ENCODE results near the gene TNFSF12.

Gene TNFSF12, protein sequence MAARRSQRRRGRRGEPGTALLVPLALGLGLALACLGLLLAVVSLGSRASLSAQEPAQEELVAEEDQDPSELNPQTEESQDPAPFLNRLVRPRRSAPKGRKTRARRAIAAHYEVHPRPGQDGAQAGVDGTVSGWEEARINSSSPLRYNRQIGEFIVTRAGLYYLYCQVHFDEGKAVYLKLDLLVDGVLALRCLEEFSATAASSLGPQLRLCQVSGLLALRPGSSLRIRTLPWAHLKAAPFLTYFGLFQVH

DNA sequence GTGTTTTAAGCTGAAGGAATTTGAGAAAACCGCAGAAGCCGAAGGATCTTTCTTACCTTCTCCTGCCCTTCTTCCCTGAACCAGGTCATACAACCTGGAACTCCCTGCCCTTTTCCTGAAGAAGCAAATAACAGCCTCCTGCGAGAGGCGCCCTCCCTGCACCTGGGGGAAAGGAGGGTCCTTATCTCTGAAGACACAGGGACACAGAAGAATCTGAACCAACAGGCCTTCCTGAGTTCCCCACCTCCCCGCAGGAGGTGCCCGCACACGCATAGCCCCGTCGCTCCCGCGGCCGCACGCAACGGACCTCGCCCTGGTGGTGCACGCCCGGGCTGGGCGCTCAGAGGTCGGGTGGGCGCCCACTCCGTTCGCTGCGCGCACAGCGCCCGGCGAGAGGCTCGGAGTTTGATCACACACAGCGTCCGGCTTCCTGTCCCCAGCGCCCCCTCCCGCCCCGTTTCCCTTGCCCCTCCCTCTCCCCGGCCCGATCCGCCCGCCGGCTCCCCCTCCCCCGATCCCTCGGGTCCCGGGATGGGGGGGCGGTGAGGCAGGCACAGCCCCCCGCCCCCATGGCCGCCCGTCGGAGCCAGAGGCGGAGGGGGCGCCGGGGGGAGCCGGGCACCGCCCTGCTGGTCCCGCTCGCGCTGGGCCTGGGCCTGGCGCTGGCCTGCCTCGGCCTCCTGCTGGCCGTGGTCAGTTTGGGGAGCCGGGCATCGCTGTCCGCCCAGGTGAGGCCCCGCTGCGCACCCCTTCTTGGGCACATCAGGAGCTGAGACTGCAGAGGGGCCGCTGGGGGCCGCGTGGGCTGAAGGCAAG, at the start of gene TNFSF12:
TSS of gene TNFSF12 (plus strand) at position 474 of the 816 bp plus-strand sequence. CDS start at position 570, 96 bp downstream.
- in situ Hi-C loops (cut with MboI; ENCODE audit: low sequenced_read_pairs), result no loop called here

DNA sequence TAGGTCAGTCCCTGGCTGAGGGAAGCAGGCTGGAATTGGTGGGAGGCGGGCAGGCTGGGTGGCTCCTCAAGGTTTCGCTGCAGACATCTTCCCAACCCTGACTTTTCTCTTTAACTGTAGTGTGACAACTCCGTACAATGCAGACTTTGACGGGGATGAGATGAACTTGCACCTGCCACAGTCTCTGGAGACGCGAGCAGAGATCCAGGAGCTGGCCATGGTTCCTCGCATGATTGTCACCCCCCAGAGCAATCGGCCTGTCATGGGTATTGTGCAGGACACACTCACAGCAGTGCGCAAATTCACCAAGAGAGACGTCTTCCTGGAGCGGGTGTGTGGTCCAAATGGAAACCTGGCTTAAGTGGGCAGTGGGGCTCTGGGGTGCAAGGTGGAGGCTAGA, 49.7 kb upstream of the TNFSF12 start:
- in situ Hi-C loops (cut with MboI; ENCODE audit: low sequenced_read_pairs), result no loop called here

DNA sequence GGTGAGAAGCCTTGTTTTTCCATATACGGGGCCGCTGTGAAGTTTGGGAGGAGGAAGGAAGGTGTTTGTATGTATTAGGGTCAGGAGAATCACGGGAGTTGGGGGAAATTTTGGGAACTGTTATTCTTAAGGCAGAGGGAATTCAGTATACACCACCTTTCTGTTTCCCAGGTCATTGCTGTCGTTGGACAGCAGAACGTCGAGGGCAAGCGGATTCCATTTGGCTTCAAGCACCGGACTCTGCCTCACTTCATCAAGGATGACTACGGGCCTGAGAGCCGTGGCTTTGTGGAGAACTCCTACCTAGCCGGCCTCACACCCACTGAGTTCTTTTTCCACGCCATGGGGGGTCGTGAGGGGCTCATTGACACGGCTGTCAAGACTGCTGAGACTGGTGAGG, 47.1 kb upstream of the TNFSF12 start:
- in situ Hi-C loops (cut with MboI; ENCODE audit: low sequenced_read_pairs), result no loop called here

DNA sequence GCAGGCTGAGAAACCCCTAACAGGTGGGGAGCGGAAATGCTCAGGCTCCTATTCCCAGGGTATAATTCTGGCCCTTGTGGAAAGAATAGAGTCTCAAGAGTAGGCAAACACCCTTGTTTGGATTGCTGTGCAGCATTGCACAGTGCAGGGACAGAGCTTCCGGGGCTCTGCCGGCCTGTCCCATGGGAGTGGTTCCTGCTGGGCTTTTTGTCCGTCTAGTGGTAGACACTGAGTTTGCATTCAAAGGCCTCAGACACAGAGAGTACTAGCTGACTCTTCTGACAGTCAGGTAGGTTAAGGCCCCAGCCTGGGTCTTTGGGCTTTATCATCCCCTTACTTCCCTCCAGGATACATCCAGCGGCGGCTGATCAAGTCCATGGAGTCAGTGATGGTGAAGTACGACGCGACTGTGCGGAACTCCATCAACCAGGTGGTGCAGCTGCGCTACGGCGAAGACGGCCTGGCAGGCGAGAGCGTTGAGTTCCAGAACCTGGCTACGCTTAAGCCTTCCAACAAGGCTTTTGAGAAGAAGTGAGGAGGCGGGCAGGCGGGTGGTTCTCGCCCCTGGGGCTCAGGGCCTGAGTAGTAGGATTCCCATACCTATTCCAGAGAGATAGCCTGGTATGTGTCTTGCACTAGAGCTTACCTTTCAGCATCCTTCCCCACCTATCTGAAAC, 46.5 kb upstream of the TNFSF12 start:
- in situ Hi-C loops (cut with MboI; ENCODE audit: low sequenced_read_pairs), result no loop called here

DNA sequence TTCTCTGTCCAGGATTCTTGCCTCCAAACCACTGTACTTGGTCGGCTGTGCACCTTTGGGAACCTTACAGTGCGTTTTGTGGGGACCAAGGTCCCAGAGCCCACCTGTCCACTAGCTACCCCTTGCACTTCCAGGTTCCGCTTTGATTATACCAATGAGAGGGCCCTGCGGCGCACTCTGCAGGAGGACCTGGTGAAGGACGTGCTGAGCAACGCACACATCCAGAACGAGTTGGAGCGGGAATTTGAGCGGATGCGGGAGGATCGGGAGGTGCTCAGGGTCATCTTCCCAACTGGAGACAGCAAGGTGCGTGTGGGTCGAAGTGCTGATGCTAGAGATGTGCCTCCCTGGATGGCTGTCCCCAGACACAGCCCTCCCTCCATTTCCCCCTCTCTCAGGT, 45.9 kb upstream of the TNFSF12 start:
- in situ Hi-C loops (cut with MboI; ENCODE audit: low sequenced_read_pairs), result no loop called here

DNA sequence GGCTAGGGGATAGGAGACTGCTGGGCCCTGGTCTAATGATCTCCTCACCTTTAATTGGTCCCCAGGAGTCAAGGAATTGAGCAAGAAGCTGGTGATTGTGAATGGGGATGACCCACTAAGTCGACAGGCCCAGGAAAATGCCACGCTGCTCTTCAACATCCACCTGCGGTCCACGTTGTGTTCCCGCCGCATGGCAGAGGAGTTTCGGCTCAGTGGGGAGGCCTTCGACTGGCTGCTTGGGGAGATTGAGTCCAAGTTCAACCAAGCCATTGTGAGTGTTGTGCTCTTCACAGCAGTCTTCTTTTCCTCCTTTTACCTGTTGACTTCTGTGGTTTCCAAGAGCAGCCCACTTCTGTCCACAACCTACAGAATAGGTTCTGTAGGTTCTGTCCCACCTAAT, 45.3 kb upstream of the TNFSF12 start:
- in situ Hi-C loops (cut with MboI; ENCODE audit: low sequenced_read_pairs), result no loop called here

DNA sequence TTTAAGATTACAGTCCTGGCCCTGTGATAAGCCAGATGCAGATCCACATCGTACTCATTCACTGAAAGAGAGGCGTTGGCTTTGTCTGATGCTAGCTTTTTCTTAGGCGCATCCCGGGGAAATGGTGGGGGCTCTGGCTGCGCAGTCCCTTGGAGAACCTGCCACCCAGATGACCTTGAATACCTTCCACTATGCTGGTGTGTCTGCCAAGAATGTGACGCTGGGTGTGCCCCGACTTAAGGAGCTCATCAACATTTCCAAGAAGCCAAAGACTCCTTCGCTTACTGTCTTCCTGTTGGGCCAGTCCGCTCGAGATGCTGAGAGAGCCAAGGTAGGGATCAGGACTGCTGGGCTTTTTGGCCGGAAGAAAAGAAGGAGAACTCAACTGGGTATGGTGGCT, 40.7 kb upstream of the TNFSF12 start:
- in situ Hi-C loops (cut with MboI; ENCODE audit: low sequenced_read_pairs), result no loop called here

DNA sequence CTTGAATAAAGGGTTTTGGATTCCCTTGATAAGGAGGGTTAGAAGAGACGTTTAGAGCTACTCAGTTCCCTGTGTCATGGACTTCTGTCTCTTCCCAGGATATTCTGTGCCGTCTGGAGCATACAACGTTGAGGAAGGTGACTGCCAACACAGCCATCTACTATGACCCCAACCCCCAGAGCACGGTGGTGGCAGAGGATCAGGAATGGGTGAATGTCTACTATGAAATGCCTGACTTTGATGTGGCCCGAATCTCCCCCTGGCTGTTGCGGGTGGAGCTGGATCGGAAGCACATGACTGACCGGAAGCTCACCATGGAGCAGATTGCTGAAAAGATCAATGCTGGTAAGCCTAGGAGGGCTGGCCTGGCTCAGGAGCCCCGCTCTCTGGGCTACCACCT, 40.0 kb upstream of the TNFSF12 start:
- in situ Hi-C loops (cut with MboI; ENCODE audit: low sequenced_read_pairs), result no loop called here

DNA sequence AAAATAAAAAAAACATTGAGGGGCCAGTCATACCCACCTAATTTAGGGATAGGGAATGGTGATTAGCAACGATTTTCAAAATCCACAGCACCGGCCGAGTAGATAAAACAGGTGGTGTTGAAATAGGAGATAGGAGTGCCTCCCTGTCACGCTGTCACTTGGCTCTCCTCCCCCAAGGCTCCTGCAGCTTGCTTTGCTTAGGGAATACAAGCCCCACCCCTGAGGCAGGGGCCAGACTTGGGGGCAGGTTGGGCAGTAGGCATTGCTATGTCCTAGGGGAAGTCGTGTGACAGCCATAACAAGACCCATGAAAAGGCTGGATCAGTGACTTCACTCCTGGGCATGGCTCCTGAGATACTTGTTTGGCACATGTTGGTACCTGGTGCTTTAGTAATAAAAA, 38.9 kb upstream of the TNFSF12 start:
- in situ Hi-C loops (cut with MboI; ENCODE audit: low sequenced_read_pairs), result no loop called here

DNA sequence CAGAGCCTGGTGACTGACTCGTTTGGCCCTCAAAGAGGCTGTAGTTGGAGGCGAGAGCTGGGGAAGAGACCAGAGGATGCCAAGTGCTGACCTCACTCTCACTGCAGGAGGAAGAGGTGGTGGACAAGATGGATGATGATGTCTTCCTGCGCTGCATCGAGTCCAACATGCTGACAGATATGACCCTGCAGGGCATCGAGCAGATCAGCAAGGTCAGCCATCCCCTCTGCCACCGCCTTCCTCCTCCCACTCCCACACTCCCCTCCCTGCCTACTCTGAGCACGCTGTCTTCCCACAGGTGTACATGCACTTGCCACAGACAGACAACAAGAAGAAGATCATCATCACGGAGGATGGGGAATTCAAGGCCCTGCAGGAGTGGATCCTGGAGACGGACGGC, 37.8 kb upstream of the TNFSF12 start:
- in situ Hi-C loops (cut with MboI; ENCODE audit: low sequenced_read_pairs), result no loop called here

DNA sequence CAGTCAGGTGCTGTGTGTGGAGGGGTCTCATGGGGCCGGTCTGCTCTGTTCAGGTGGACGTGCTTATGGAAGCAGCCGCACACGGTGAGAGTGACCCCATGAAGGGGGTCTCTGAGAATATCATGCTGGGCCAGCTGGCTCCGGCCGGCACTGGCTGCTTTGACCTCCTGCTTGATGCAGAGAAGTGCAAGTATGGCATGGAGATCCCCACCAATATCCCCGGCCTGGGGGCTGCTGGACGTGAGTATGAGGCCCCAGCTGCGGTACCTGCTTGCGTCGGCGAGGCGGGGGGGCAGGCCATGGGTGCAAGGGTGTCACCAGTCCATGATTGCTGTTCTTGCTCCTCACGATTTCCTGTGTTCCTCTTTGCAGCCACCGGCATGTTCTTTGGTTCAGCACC, 36.8 kb upstream of the TNFSF12 start:
- in situ Hi-C loops (cut with MboI; ENCODE audit: low sequenced_read_pairs), result no loop called here

DNA sequence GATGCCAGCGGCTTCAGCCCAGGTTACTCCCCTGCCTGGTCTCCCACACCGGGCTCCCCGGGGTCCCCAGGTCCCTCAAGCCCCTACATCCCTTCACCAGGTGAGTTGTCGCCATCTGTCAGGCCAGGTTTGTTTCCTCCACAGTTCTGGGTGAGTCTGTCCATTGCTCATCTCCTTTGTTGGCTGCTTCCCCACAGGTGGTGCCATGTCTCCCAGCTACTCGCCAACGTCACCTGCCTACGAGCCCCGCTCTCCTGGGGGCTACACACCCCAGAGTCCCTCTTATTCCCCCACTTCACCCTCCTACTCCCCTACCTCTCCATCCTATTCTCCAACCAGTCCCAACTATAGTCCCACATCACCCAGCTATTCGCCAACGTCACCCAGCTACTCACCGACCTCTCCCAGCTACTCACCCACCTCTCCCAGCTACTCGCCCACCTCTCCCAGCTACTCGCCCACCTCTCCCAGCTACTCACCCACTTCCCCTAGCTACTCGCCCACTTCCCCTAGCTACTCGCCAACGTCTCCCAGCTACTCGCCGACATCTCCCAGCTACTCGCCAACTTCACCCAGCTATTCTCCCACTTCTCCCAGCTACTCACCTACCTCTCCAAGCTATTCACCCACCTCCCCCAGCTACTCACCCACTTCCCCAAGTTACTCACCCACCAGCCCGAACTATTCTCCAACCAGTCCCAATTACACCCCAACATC, 35.9 kb upstream of the TNFSF12 start:
- in situ Hi-C loops (cut with MboI; ENCODE audit: low sequenced_read_pairs), result no loop called here

DNA sequence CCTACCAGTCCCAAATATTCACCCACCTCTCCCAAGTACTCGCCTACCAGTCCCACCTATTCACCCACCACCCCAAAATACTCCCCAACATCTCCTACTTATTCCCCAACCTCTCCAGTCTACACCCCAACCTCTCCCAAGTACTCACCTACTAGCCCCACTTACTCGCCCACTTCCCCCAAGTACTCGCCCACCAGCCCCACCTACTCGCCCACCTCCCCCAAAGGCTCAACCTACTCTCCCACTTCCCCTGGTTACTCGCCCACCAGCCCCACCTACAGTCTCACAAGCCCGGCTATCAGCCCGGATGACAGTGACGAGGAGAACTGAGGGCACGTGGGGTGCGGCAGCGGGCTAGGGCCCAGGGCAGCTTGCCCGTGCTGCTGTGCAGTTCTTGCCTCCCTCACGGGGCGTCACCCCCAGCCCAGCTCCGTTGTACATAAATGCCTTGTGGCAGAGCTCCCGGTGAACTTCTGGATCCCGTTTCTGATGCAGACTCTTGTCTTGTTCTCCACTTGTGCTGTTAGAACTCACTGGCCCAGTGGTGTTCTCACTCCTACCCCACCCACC, 34.9 kb upstream of the TNFSF12 start:
- in situ Hi-C loops (cut with MboI; ENCODE audit: low sequenced_read_pairs), result no loop called here

DNA sequence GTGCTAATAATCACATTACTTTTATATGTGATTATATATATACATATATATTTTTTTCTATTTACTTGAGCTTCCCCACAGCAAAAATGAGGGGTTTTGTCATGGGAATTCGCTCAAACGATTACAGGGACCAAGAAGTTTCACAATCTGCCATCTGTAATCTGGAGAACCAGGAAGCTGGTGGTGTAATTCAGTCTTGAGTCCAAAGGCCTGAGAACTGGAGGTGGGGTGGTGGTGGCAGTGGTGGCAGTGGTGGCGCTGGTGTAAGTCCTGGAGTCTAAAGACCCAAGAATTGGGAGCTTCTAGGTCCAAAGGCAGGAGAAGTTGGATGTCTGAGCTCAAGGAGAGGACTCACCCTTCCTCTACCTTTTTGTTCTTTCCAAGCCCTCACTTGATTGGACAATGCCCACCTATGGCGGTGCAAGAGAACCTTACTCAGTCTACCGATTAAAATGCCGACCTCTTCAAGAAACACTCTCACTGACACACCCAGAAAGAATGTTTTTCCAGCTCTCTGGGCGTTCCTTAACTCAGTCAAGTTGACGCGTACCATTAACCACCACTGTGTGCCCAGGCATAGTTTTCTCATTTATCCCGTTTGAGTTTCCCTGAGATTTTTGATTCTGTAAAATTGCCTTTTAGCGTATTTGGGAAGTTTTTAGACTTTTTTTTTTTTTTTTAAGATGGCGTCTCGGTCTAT, 32.8 kb upstream of the TNFSF12 start:
- in situ Hi-C loops (cut with MboI; ENCODE audit: low sequenced_read_pairs), result no loop called here

DNA sequence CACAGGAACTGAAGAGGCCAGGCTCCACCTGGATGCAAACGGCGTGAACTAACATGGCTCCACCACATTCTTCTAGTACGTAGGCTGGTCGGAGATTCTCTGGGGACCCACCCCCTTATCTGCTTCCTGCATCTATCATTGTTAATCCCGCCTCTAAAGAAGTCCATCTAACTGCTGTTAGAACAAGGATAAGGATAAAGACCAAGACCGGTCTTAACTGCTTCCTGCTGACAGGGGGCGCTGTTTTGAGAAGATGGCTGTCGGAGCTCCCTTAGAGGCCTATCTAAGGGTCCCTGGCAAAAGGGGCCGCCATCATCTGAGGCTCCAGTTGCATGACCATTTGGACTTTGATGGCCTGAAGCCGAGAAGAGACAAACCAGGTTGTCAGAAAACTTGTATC, 25.8 kb upstream of the TNFSF12 start:
- in situ Hi-C loops (cut with MboI; ENCODE audit: low sequenced_read_pairs), result no loop called here

DNA sequence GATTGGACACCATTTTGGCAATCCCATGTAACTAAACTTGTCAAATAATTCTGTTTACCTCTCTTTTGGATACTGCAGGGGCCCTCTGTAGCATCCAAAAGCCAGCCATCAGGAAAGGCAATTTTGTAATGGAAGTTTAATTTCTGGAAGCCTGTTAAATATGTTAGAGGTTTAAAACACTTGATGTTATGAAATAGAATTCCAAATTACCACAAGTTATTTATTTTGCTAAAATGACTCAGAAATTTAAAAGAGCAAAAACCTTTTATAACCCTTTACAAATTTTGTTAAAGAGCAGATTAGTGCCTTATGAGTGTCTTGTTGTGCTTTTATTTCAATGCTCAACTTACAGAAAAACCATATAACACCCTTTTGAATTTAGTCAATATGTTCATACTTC, 20.0 kb upstream of the TNFSF12 start:
- in situ Hi-C loops (cut with MboI; ENCODE audit: low sequenced_read_pairs), result no loop called here

DNA sequence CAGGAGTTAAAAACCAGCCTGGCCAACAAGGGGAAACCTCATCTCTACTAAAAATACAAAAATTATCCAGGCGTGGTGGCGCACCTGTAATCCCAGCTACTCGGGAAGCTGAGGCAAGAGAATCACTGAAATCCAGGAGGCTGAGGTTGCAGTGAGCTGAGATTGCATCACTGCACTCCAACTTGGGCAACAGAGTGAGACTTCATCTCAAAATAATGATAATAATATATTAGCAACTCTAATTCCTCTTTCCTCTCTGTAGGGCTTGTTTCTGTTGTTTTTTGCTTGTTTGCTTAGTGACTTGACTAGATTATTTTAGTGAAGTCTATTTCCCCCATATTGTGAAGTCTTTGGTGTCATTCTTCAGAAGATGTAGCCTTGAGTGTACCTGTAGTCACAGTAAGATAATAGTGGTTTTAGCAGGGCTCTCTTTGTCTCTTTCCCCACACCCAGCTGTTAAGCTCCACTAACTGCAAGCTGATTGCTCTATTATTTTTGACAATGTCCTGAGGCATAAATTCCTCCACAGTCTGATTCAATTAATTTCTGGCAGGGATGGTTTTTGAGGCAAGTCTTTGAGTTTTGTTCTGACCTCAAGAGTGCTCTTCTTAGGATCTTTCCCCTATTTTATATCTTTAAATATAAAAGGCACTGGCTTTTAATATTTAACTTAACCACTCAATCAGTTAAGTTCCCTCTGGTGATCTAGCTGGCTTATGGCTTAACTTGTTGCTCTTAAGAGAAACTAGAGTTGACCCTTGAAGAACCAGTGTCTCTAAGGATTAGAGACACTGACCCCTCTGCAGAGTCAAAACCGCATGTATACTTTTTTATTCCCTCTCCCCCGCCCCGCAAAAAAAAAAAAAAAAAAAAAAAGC, 18.6 kb upstream of the TNFSF12 start:
- in situ Hi-C loops (cut with MboI; ENCODE audit: low sequenced_read_pairs), result no loop called here

DNA sequence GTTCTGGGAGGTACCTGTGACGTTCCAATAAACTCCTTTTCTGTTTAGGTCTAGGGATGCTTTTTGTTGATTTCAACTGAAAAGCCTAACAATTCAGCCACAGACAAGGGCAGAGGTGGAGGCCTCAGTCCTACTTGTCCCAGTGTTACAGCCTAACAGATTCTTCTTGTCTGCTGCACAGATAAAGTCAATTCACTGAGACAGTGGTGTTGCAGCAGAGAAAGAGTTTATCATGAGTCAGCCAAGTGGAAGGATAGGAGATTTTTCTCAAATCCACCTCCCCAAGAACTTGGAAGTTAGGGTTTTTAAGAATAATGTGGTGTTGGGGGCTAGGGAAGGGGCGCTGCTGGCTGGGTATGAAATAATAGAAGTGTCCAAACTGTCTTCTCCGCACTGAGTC, 10.8 kb upstream of the TNFSF12 start:
- in situ Hi-C loops (cut with MboI; ENCODE audit: low sequenced_read_pairs), result no loop called here

DNA sequence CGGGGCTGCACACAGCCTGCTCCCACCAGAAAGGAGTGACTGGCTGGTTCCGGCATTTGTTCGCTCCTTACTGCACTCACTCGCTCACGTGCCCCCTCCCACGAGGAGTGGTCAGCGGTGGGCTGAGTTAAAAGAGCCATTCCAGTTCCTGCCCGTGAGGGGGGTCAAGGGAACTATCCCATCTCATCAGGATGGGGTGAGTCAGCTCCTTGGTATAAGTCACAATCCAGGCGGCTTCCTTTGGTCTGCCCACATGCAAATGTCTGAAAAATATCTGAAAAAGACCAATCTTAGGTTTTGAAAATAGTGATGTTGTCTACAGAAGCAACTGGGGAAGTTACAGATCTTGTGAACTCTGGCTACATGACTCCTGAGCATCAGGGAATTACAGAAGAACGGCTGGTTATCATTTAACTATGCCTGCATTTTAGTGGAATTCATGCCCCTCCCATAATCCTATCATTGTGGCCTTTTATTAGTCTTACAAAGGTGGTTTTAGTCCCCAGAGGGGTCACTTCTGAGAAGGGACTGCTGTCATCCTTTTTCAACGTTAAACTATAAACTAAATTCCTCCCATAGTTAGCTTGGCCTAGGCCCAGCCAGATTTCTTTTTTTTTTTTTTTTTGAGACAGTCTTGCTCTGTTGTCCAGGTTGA, 9.8 kb upstream of the TNFSF12 start:
- in situ Hi-C loops (cut with MboI; ENCODE audit: low sequenced_read_pairs), result no loop called here
